SW 1271 (cell line): ENCODE results near the gene DOCK3.

Experiments used
- DNase-seq, 2 experiments: peaks; one replicate each; lab custom pipeline; 2025; lab: John Stamatoyannopoulos, UW

The DOCK3 gene

DNA sequence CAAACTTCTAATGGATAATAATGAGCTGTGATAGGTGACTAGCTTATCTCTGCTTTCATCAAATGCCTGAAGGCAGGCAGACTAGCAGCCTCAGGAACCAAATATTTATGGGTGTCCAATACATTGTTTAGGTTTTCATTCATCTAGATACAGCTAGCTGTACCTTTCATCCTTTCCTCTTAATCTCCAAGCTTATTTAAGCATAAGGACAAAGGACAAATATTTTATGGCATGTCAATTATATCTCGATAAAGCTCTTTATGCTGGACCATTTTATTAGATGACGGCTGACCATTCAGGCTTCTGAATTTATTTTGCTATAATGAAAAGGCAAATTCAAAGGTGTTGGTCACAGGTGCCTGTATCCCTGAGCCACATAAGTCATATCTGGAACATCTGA lies 733.3 kb downstream of the DOCK3 start:
- no peak for DNase-seq

- DNase-seq = no peak
Observed at GRCh38 chr3:51408813-51409212, 734.1 kb downstream of the DOCK3 start.

DNA sequence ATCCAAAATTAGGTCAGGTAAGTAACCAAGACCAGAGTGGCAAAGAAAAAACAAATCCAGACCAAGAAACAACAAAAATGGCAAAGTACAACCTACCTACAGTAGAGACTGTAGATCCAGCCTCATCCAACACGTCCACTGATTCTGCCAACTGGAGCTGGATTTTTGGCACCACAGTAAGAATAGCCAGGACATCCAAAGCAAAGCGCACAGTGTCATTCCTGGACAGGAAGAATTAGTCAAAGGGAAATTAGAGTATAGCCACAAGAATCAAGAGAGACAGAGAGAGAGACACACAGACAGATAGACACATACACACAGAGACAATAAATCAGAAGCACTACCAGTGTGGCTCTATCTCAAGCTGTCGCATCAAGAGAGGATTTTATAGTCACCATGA lies 747.5 kb downstream of the DOCK3 start:
- no peak for DNase-seq

DNA sequence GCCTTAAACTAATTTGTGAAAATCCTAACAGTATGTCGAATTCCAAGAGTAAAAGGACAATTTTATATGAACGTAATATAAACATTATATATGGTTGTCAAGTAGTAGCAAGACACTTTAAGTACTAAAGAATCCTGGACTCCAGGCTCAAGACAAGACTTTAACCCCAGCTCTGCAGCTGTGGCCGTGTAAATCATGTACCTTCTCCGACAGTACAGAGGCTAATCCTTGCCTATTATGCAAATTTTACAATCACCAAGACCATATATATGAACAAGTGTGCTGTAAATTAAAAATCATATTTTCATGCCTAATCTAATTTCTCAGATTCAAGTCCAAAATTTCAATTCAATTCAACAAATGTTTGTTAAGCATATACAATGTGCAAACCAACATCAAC lies 752.2 kb downstream of the DOCK3 start:
- no peak for DNase-seq

DNA sequence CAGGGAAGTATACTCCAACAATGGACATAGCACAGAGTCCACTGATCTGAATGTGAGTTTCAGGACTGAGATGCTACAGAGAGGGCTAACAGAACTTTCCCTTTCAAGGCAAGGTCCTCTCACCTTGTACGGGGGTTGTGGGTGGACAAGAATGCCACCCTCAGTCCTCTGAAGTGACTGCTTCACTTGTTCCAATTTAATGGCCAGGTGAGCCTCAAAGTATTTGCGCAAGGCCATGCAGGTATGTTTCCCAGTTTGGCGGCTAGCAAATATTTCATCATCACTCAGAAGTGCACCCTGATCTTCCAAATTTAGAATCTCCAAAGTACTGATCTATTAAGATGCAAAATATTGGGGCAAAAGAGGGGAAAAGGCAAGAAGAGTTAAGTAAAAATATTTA lies 754.4 kb downstream of the DOCK3 start:
- DNase-seq = no peak
